Left colon (tissue), 2 donors: Measurements from ENCODE around the gene MAP4K2. TPM values are rescaled to one million over a fixed set of nuclear protein-coding genes. Genes with fewer than 3 reads are reported as not detected.
"Not testable (repeated sequence)": the region's sequence is repeated elsewhere in the genome, so short reads cannot be mapped to it uniquely, and the experiment has no call there.

Experiments used
- ATAC-seq: fragments of 200-7000 bp; cut with Tn5 transposase; one replicate; pipeline ENCODE4 v1.9.1; 2020; ENCODE audit warnings: mild to moderate bottlenecking, moderate library complexity
- DNase-seq, 2 donors: peaks; one replicate each; pipeline ENCODE4 v3.0.0-alpha.2; 2020
- intact Hi-C, 2 donors: fragments of 100-400 bp; cut with DNase I in 1 of 2; cut with micrococcal nuclease in 1 of 2; formaldehyde crosslinking; loops; one replicate each; pipeline versions ENCODE4 v1.11.2 to v1.14.0; 2022; cut with DNase I, micrococcal nuclease
- long read RNA-seq: library from polyadenylated mRNA; unstranded; transcript quantifications from one replicate; pipeline ENCODE4 v2.0.0, GENCODE V29; 2021
- total RNA-seq, 2 donors: library from RNA; stranded (reverse); fragmentation: NEBNext Ultra II Directional; extraction: Animal tissue kit (Norgen Biotek cat#: 25700); gene quantifications; one replicate each; pipeline ENCODE4 v1.2.1, GENCODE V29; 2021
- donor health status: DM: no; HTN: no; CAD: no.
- donor health status: DM: yes; HTN: yes; CAD: no.

The MAP4K2 gene
- 10 to 100 TPM in 1 of 2 donors, 1 to 10 TPM in 1; 7.3 to 13.9 TPM for total RNA-seq
- long read RNA-seq, full-length matches to known transcripts = 3 of 13 reads
- long read RNA-seq, partial matches to known transcripts = 4 of 13 reads
- long read RNA-seq, other reads (novel, unspliced or antisense) = 6 of 13 reads

GRCh38 chr11:64803158-64803845 is at the start of gene MAP4K2:
Gene MAP4K2, minus strand, starts transcription at chr11:64803214. Its CDS starts 65 bp downstream, at chr11:64803149.
- DNase-seq = peak; percentile 87 to 92
- ATAC-seq = peak; percentile 91
- intact Hi-C loops = no loop called here

DNA sequence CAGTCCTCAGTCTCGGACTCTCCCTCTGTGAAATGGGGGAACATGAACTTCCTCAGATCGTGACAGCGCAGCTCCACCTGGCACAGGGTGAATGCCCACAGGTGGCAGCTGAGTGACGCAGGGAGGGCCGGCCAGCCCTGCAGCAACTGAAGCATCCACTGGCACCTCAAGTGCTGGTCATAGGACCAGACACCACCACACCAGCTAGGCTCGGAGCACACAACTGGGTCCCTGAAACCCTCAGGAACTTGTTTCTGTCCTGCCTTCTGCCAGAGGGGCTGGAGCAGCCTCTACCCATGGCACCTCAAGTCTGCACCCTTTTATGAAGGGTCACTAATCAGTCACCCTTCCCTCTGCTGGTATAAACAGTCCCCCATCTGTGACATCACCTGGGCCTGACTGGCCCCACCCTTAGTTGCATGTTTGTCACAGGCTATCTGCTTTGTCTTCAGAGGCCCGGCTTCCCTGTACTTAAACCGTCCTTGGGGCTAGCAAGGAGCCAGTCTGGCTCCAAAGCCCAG is 48.9 kb upstream of the MAP4K2 start:
- intact Hi-C loops = no loop called here
- ATAC-seq (no peak), DNase-seq (no peak)

DNA sequence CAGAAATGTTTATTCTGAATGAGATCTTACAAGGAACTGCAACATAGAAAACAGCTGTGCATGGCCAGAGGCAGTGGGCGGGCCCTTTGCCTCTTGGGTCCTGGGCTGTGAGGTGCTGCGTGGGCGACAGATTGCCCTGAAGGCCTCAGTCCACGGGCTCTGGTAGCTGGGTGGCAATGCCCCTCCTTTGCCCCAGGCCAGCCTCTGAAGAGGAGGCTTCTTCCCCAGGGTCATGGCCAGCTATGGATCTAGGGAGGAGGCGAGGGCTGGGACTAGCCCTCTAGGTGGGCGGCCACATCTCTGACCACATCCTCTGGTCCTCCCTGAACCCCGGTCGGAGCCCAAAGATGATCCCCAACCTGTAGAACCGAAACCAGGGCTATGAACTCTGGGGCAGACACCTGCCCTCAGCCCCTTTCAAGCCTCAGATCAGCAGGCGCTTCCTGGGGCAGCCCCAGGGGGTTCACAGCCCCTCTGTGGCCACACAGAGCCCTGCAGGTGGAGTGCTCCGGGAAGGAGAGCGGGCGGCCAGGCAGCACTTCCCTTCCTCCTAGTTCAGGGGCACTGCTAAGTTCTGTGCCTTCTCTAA is 48.1 kb upstream of the MAP4K2 start:
- DNase-seq = peak in 1 of 2 donors; percentile 52
- ATAC-seq = no peak
- intact Hi-C loops = no loop called here

DNA sequence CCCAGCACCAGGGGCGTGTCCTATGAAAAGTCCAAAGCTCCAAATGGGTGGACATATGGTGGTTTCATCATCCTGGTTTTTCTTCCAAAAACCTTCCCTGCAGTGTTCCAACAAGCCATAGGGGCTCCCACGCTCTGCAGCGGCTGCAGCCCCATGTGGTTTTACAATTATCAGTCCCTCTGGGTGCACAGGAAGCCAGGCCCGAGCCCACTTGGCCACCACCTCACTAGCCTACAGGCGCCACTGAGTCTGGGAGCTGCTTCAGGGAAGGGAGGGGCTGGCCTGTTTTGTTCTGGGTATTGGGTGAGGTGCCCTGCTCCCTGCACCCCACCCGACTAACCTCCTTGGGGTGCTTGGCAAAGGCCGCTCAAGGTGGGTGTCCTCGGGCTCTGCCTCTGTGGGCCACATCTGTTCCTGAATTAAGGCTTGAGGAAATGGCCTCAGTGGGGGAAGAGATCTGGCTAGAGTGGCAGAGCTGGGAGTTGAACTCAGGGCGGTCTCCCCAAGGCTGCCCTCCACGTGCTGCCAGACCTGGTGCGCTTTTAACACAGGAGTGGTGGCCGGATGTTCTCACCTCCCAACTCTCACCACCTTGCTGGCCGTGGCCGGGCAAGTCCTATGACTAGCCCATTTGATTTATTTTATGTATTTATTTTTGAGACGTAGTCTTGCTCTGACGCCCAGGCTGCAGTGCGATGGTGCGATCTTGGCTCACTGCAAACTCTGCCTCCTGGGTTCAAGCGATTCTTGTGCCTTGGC is 46.8 kb upstream of the MAP4K2 start:
- intact Hi-C loops = loop anchor here (2.0 to 5.0 kb wide), 2 partner anchors 37 to 43 kb away; no protein-coding TSS in a partner anchor
- ATAC-seq (no peak), DNase-seq (no peak)

DNA sequence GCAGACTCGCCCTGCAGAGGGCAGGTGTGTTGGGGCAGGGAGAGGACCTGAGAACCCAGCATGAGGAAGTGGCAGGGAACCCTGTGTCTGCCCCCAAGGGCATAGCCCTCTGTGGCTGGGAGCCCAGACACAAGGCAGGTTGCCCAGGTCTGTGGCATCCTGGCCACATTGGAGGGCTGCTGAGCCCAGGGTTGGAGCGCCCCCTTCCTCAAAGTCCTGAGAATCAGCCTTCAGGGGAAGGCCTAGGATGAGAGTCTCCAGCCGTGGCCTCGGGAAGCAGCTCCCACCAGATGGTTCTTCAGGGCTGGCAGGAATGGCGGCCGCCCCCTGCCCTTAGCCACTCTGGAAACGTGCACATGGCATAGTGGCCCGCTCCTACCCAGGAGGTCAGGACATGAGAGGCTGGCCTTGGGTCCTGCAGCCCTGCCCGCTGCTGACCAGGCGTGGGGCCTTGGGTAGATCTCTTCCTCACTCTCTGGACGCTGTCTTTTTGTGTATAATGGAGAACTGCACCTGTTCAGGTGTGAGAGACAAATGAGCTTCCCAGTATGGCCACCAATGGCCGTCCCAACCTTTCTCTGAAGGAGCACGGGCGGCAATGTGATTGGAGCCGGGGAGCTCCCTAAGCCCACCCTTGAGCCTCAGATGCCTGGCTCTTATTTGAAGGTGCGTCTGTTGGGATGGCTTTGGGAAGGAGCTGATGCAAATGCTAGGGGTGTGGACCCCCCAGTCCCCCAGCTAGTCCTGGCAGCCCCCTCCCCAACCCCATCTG is 46.0 kb upstream of the MAP4K2 start:
- DNase-seq (peak; percentile 87 to 92), ATAC-seq (peak; percentile 67)
- intact Hi-C loops = loop anchor here (2.0 to 5.0 kb wide), 2 partner anchors 38 to 43 kb away; no protein-coding TSS in a partner anchor

DNA sequence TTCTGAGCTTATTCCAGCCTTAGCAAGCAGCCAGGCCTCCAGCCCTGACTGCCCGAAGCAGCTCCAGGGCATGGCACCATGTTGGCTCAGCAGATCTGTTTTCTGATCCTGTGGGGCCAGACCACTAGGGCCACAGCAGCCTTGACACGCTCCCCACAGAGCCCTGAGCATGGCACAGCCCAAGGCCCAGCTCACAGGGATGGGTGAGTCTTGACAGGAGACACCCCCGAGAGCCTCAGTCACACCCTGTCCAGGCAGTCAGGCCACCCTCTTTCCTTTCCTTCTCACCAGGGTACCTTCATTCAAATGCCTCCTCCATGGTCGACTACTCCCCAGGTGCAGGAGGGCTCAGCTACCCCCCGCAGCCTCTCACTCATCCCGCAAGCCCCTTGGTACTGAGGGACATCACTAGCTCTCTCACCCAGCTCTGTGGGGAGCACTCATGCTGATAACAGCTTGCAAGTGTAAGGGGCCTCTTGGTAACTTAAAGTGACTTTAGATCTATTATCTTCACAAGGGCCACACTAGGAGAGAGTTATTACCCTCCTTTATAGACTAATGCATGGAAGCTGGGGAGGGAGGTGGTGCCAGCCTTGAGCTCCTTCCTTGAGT is 45.3 kb upstream of the MAP4K2 start:
- ATAC-seq (no peak), DNase-seq (no peak)
- intact Hi-C loops = loop anchor here (2.0 to 5.0 kb wide), 2 partner anchors 38 to 44 kb away; no protein-coding TSS in a partner anchor

GRCh38 chr11:64846998-64847666 is 44.1 kb upstream of the MAP4K2 start:
- ATAC-seq (peak; percentile 52), DNase-seq (peak; percentile 92 to 96)
- intact Hi-C loops = loop anchor here (2.0 to 5.0 kb wide), 2 partner anchors 45 to 48 kb away; no protein-coding TSS in a partner anchor

- intact Hi-C loops = loop anchor here (2.0 to 5.0 kb wide), 2 partner anchors 47 to 49 kb away; no protein-coding TSS in a partner anchor
- not testable (repeated sequence) for DNase-seq, ATAC-seq
Observed at GRCh38 chr11:64845776-64846129, 42.7 kb upstream of the MAP4K2 start.

- ATAC-seq = no peak
- DNase-seq = peak in 1 of 2 donors; percentile 63
- intact Hi-C loops = loop anchor here in 1 of 2 donors (5.0 kb wide), 1 partner anchor 47 kb away; no protein-coding TSS in a partner anchor
Observed at GRCh38 chr11:64845129-64845775, 42.2 kb upstream of the MAP4K2 start.

DNA sequence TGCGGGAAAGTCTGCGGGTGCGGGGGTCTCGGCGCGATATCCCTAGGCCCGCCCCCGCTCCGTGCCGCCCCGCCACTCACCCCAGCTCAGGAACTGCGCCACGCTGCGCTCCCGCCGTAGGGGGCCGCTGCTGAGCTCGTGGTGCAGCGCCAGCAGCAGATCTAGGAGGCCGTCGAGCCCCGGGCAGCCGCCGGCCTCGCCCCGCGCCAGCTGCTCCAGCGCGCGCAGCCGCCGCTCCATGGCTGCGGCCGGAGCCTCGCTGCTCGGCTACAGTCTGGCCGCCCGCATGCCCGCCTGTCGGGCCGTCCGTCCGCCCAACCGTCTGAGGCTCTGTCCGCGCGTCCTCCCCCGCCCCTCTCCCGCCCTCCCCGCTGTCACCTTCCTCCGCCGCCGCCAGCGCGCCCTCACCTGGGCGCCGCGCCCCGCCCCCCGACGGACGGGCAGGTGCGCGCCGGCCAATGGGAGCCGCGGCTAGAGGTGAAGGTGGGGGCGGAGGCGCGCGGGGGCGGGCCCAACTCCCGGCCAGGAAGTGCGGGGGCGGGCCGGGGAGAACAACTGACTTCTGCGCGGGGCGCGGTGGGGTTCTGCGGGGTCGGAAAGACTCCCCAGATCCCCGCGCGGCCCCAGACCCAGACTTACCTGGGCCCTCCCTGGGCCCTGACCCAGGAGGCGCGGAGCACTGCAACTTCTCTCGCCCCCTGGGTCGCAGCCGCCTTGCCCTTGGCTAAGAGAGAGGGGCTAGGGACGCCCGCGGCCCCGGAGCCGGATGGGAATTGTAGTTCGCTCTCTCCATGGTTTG is 41.5 kb upstream of the MAP4K2 start, which contains the start of gene CDC42BPG:
Gene CDC42BPG, minus strand, starts transcription at position 324 of the 799 bp plus-strand sequence. Its CDS starts 84 bp downstream, at position 240.
- intact Hi-C loops = loop anchor here in 1 of 2 donors (5.0 kb wide), 1 partner anchor 48 kb away; no protein-coding TSS in a partner anchor
- DNase-seq (peak; percentile 82 to 91), ATAC-seq (peak; percentile 62)

GRCh38 chr11:64843686-64844329 is 40.8 kb upstream of the MAP4K2 start:
- DNase-seq (no peak), ATAC-seq (peak; percentile 1)
- intact Hi-C loops = no loop called here

- peak; percentile 66 for ATAC-seq
- DNase-seq = peak; percentile 84 to 92
- intact Hi-C loops = no loop called here
Observed at GRCh38 chr11:64842851-64843685, 40.1 kb upstream of the MAP4K2 start.

- no peak for DNase-seq
- intact Hi-C loops = no loop called here
- no peak for ATAC-seq
Observed at GRCh38 chr11:64842366-64842759, 39.3 kb upstream of the MAP4K2 start.

DNA sequence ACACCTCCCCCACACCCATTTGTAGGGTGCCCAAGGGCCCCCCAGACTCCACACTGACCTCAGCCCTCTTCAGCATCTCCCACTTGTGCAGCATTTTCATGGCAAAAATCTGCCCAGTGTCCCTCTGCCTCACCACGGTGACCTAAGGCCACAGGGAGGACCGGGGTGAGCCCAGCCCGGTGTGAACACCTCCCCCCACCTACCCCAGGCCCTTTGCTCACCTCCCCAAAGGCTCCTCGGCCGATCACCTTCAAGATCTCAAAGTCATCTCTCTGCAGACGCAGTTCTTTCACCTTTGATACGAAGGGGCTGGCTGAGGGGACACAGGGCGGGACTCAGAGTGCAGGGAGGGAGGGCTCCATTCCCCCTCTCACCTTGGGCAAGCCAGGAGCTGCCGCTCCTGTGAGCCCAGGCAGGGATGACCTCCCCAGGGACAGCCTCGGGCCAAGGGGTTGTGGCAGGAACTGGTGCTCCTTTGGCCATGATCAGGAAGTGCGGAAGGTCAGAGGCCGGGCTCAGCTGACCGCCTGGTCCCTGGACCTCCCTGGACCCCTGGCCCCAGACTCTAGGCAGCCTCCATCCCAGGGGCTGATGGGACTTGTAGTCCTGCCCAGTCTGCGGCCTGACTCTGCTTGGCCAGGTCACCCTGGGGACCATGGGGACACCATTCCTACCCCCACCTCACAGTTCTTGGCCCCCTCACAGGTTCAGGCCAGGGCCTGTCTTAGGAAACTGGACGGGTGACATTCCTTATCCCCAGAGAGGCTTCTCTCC is 38.8 kb upstream of the MAP4K2 start:
- ATAC-seq (no peak), DNase-seq (no peak)
- intact Hi-C loops = no loop called here
